ENCODE data around the gene NR2C2. TPM values are rescaled to one million over a fixed set of nuclear protein-coding genes. Genes with fewer than 3 reads are reported as not detected.
"Not testable (repeated sequence)": the region's sequence is repeated elsewhere in the genome, so short reads cannot be mapped to it uniquely, and the experiment has no call there.

Gene NR2C2
- total RNA-seq, 1 donor, result 26.3 TPM

GRCh38 chr3:14997941-14998340 lies 50.6 kb downstream of the NR2C2 start:
- TF ChIP-seq, protein P1, sequence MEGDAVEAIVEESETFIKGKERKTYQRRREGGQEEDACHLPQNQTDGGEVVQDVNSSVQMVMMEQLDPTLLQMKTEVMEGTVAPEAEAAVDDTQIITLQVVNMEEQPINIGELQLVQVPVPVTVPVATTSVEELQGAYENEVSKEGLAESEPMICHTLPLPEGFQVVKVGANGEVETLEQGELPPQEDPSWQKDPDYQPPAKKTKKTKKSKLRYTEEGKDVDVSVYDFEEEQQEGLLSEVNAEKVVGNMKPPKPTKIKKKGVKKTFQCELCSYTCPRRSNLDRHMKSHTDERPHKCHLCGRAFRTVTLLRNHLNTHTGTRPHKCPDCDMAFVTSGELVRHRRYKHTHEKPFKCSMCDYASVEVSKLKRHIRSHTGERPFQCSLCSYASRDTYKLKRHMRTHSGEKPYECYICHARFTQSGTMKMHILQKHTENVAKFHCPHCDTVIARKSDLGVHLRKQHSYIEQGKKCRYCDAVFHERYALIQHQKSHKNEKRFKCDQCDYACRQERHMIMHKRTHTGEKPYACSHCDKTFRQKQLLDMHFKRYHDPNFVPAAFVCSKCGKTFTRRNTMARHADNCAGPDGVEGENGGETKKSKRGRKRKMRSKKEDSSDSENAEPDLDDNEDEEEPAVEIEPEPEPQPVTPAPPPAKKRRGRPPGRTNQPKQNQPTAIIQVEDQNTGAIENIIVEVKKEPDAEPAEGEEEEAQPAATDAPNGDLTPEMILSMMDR (IDR thresholded peaks at IDR 0.05; ENCODE audit: insufficient read depth, low read depth, low read length), result no peak

GRCh38 chr3:14999182-14999581 lies 51.8 kb downstream of the NR2C2 start:
- not testable (repeated sequence) for DNase-seq (ENCODE audit: low read depth); H3K4me3 ChIP-seq (ENCODE audit: low read depth, low read length)

More at GRCh38 chr3:14997941-14998340, 50.6 kb downstream of the NR2C2 start:
- H3K4me3 ChIP-seq (ENCODE audit: low read depth, low read length), result no peak overlapping the region
- DNase-seq (ENCODE audit: low read depth), result no peak

- no peak overlapping the region for H3K4me3 ChIP-seq (ENCODE audit: low read depth, low read length)
- TF ChIP-seq, protein P1 (IDR thresholded peaks at IDR 0.05; ENCODE audit: insufficient read depth, low read depth, low read length), result no peak
- peak; percentile 84 for DNase-seq (ENCODE audit: low read depth)
Measured at GRCh38 chr3:15007681-15008141, 60.3 kb downstream of the NR2C2 start.

GRCh38 chr3:15009167-15009566 lies 61.8 kb downstream of the NR2C2 start:
- no peak overlapping the region for H3K4me3 ChIP-seq (ENCODE audit: low read depth, low read length)
- TF ChIP-seq, protein P1 (IDR thresholded peaks at IDR 0.05; ENCODE audit: insufficient read depth, low read depth, low read length), result no peak
- no peak for DNase-seq (ENCODE audit: low read depth)

DNA sequence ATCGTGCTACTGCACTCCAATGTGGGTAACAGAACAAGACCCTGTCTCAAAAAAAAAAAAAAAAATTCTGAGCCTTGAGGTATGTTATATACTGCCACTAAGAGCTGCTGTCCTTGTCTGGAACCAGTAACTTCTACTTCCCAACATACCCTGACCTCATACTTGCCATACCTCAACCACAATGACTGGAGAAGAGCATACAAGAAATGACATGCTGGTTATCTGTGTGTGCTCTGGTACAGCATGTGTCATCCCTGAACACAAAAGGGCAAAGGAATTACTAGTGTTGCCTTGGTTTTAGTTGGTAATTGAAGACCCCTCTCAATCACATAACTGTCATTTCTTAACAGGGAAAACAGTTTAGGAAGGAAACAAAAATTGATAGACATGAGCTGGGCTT lies 63.3 kb downstream of the NR2C2 start:
- H3K4me3 ChIP-seq (ENCODE audit: low read depth, low read length), result no peak overlapping the region
- no peak for DNase-seq (ENCODE audit: low read depth)
- TF ChIP-seq, protein P1 (IDR thresholded peaks at IDR 0.05; ENCODE audit: insufficient read depth, low read depth, low read length), result no peak

GRCh38 chr3:15011174-15011573 lies 63.8 kb downstream of the NR2C2 start:
- TF ChIP-seq, protein P1 (IDR thresholded peaks at IDR 0.05; ENCODE audit: insufficient read depth, low read depth, low read length), result no peak
- no peak overlapping the region for H3K4me3 ChIP-seq (ENCODE audit: low read depth, low read length)
- DNase-seq (ENCODE audit: low read depth), result peak; percentile 37

DNA sequence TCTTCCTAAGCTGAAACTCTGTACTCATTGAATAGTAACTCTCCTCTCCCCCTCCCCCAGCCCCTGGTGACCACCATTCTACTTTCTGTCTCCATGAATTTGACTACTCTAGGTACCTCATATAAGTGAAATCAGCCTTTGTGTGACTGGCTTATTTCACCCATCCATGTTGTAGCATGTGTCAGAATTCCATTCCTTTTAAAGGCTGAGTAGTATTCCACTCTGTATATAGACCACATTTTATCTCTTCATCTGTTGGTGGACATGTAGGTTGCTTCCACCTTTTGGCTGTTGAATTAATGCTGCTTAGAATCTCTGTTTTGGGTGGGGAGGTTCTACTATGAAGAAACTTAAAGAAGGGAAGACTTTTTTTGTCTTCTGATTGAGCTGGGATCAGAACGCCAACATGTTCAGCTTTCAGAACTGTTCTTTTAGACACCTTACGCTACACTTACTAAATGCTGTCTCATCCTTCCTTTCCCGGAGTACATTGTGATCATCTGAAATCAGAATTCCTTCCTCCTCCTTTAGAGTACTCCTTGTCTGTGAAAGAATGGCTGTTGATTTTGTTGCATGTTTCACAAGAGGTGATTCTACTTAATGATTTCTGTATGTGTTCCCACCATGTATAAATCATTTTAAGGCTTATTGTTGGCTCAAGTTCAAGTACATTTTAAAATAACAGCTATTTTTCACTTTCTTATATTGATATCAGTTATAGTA lies 67.4 kb downstream of the NR2C2 start:
- H3K4me3 ChIP-seq (ENCODE audit: low read depth, low read length), result no peak overlapping the region
- TF ChIP-seq, protein P1 (IDR thresholded peaks at IDR 0.05; ENCODE audit: insufficient read depth, low read depth, low read length), result no peak
- DNase-seq (ENCODE audit: low read depth), result no peak

Data from fibroblast of villous mesenchyme (primary cell).